DOHH2 (cell line): ENCODE results near the gene MSS51.

Source experiments
- H3F3A ChIP-seq: fragments of 200-600 bp; sonication (generic), shearing (Covaris generic); 2 replicates; pipeline ENCODE4 v1.6.0; 2016; ENCODE audit warnings: antibody characterized with exemption, mild to moderate bottlenecking; ENCODE audit not compliant: control insufficient read depth, insufficient read depth
- H3K27ac ChIP-seq: fragments of 200-600 bp; sonication (generic); 2 replicates; pipeline ENCODE4 v1.5.1; 2014; ENCODE audit warnings: low read depth, mild to moderate bottlenecking, low read length, moderate library complexity
- H3K27me3 ChIP-seq: fragments of 200-600 bp; sonication (generic); 2 replicates; pipeline ENCODE4 v1.6.1; 2014; ENCODE audit warnings: mild to moderate bottlenecking, low read length, mixed read lengths; ENCODE audit not compliant: control insufficient read depth
- H3K36me3 ChIP-seq: fragments of 200-600 bp; sonication (generic); 2 replicates; pipeline ENCODE4 v1.6.1; 2014; ENCODE audit warnings: mild to moderate bottlenecking, low read length, moderate library complexity, mixed read lengths; ENCODE audit not compliant: control insufficient read depth
- H3K4me1 ChIP-seq: fragments of 200-600 bp; sonication (generic); 2 replicates; pipeline ENCODE4 v1.6.1; 2014; ENCODE audit warnings: mild to moderate bottlenecking, low read length, mixed read lengths; ENCODE audit not compliant: control insufficient read depth
- H3K4me2 ChIP-seq: fragments of 200-600 bp; sonication (generic); 2 replicates; pipeline ENCODE4 v1.6.0; 2014; ENCODE audit warnings: mild to moderate bottlenecking, low read length, moderate library complexity
- H3K4me3 ChIP-seq: fragments of 200-600 bp; sonication (generic); 2 replicates; pipeline ENCODE4 v1.5.1; 2014; ENCODE audit warnings: mild to moderate bottlenecking, low read length, mixed read lengths
- H3K79me2 ChIP-seq: fragments of 200-600 bp; sonication (generic); 2 replicates; pipeline ENCODE4 v1.6.1; 2014; ENCODE audit warnings: mild to moderate bottlenecking, low read length, mixed read lengths; ENCODE audit not compliant: control insufficient read depth
- H3K9me2 ChIP-seq: fragments of 200-600 bp; sonication (generic); replicated peaks from 2 replicates; pipeline ENCODE4 v1.6.1; 2014; ENCODE audit warnings: mild to moderate bottlenecking, low read length, mixed read lengths; ENCODE audit not compliant: control insufficient read depth
- H3K9me3 ChIP-seq: fragments of 200-600 bp; sonication (generic); 2 replicates; pipeline ENCODE4 v1.6.1; 2014; ENCODE audit warnings: antibody characterized with exemption, low read length, mixed read lengths; ENCODE audit not compliant: control insufficient read depth, insufficient read depth
- H4K20me1 ChIP-seq: fragments of 200-600 bp; sonication (generic); 2 replicates; pipeline ENCODE4 v1.6.0; 2014; ENCODE audit warnings: low read depth, mild to moderate bottlenecking, antibody characterized with exemption, low read length, moderate library complexity; ENCODE audit not compliant: control insufficient read depth, insufficient read depth
- EZH2phosphoT487 ChIP-seq: fragments of 200-600 bp; sonication (generic); IDR thresholded peaks from 2 replicates; pipeline ENCODE4 v1.6.1; 2017; ENCODE audit warnings: borderline replicate concordance, mild to moderate bottlenecking, antibody characterized with exemption, low read length, moderate library complexity, mixed read lengths
- TF ChIP-seq, protein P1 (sequence below): fragments of 200-600 bp; sonication (generic); IDR thresholded peaks from one replicate; pipeline ENCODE4 v1.5.1; 2014; ENCODE audit warnings: antibody characterized with exemption, mild to moderate bottlenecking, low read depth, low read length; ENCODE audit not compliant: poor library complexity, severe bottlenecking

The MSS51 gene

GRCh38 chr10:73471226-73471625 lies 37.9 kb upstream of the MSS51 start:
- Histone ChIP-seq H3K4me3 (no peak overlapping the region), H3F3A (no peaks in the 10 kb centered on the region), H3K4me2 (no peak overlapping the region), H3K4me1 (peaks cover 9% of the 10 kb centered on the region), H3K9me2 (no peaks in the 10 kb centered on the region), H3K36me3 (peaks cover 85% of the 10 kb centered on the region), H4K20me1 (no peaks in the 10 kb centered on the region), H3K27me3 (no peaks in the 10 kb centered on the region), H3K27ac (no peak overlapping the region), H3K9me3 (no peaks in the 10 kb centered on the region), H3K79me2 (no peaks in the 10 kb centered on the region)
- no peak for TF ChIP-seq EZH2phosphoT487
- TF ChIP-seq, protein P1, sequence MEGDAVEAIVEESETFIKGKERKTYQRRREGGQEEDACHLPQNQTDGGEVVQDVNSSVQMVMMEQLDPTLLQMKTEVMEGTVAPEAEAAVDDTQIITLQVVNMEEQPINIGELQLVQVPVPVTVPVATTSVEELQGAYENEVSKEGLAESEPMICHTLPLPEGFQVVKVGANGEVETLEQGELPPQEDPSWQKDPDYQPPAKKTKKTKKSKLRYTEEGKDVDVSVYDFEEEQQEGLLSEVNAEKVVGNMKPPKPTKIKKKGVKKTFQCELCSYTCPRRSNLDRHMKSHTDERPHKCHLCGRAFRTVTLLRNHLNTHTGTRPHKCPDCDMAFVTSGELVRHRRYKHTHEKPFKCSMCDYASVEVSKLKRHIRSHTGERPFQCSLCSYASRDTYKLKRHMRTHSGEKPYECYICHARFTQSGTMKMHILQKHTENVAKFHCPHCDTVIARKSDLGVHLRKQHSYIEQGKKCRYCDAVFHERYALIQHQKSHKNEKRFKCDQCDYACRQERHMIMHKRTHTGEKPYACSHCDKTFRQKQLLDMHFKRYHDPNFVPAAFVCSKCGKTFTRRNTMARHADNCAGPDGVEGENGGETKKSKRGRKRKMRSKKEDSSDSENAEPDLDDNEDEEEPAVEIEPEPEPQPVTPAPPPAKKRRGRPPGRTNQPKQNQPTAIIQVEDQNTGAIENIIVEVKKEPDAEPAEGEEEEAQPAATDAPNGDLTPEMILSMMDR, result no peak

- Histone ChIP-seq H3K27ac (no peak overlapping the region), H3K4me1 (peaks cover 15% of the 10 kb centered on the region), H4K20me1 (no peaks in the 10 kb centered on the region), H3K27me3 (no peaks in the 10 kb centered on the region), H3K79me2 (no peaks in the 10 kb centered on the region), H3K4me2 (no peak overlapping the region), H3K36me3 (peaks cover 82% of the 10 kb centered on the region), H3K9me3 (no peaks in the 10 kb centered on the region), H3K4me3 (no peak overlapping the region), H3K9me2 (no peaks in the 10 kb centered on the region), H3F3A (no peaks in the 10 kb centered on the region)
- TF ChIP-seq, protein P1, result no peak
- no peak for TF ChIP-seq EZH2phosphoT487
These were observed 36.2 kb upstream of the MSS51 start for GRCh38 chr10:73469579-73469978.

DNA sequence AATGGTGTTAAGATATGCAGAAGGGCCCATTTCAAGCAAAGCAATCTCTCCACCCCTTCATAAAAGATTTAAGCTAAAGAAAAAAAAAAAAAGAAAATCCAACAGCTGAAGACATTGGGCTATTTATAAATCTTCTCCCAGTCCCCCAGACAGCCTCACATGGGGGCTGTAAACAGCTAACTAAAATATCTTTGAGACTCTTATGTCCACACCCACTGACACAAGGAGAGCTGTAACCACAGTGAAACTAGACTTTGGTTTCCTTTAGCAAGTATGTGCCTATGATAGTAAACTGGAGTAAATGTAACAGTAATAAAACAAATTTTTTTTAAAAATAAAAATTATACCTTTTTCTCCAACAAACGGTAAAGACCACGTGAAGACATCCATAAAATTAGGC lies 33.8 kb upstream of the MSS51 start:
- Histone ChIP-seq H4K20me1 (no peaks in the 10 kb centered on the region), H3K36me3 (peaks cover 69% of the 10 kb centered on the region), H3K27ac (no peak overlapping the region), H3K4me1 (peaks cover 6% of the 10 kb centered on the region; the same call in 1 of the 2 replicates), H3K27me3 (no peaks in the 10 kb centered on the region), H3K9me3 (no peaks in the 10 kb centered on the region), H3K4me3 (no peak overlapping the region), H3F3A (no peaks in the 10 kb centered on the region), H3K79me2 (no peaks in the 10 kb centered on the region), H3K4me2 (no peak overlapping the region), H3K9me2 (no peaks in the 10 kb centered on the region)
- TF ChIP-seq, protein P1, result no peak
- no peak for TF ChIP-seq EZH2phosphoT487
